WTC11 (cell line): ENCODE measurements around the gene HECW1. TPM values are rescaled to one million over a fixed set of nuclear protein-coding genes. Genes with fewer than 3 reads are reported as not detected.

Experiments
- ATAC-seq: fragments of 200-7000 bp; cut with Tn5 transposase; 2 replicates; pipeline ENCODE4 v1.10.0; 2021; ENCODE audit warnings: mild to moderate bottlenecking, moderate library complexity
- CTCF ChIA-PET: fragments of 300-600 bp; sonication (Branson Sonifier 250); formaldehyde crosslinking; loops from one replicate; lab custom pipeline; 2021; ENCODE audit warnings: antibody characterized with exemption; lab: Charles Lee
- POLR2A ChIA-PET: fragments of 350-600 bp; sonication (Branson Sonifier 250); formaldehyde crosslinking; loops from one replicate; lab custom pipeline; 2021; ENCODE audit warnings: antibody characterized with exemption; lab: Charles Lee
- DNase-seq: peaks from one replicate; pipeline ENCODE4 v3.0.0; 2021; ENCODE audit warnings: low spot score
- H3K27ac Mint-ChIP-seq: 2 replicates; pipeline ENCODE4 v1.8.0; 2021; ENCODE audit warnings: mixed read lengths
- H3K27me3 Mint-ChIP-seq: 2 replicates; pipeline ENCODE4 v1.8.0; 2021; ENCODE audit warnings: low read depth, mild to moderate bottlenecking, moderate library complexity, mixed read lengths
- H3K36me3 Mint-ChIP-seq: 2 replicates; pipeline ENCODE4 v1.8.0; 2021; ENCODE audit warnings: mixed read lengths
- H3K4me1 Mint-ChIP-seq: 2 replicates; pipeline ENCODE4 v1.8.0; 2022; ENCODE audit warnings: mixed read lengths
- H3K4me3 Mint-ChIP-seq: 2 replicates; pipeline ENCODE4 v1.8.0; 2021; ENCODE audit warnings: mild to moderate bottlenecking, moderate library complexity, mixed read lengths
- H3K9me3 Mint-ChIP-seq: 2 replicates; pipeline ENCODE4 v1.8.0; 2021; ENCODE audit warnings: mixed read lengths
- CBFB ChIP-seq: sonication (generic); formaldehyde crosslinking; IDR thresholded peaks from 2 replicates; pipeline ENCODE4 v1.8.1; 2022; ENCODE audit warnings: mild to moderate bottlenecking, low read depth, missing genetic modification reagents
- CTCF ChIP-seq: fragments of 200-600 bp; IDR thresholded peaks from 2 replicates; pipeline ENCODE4 v1.8.0; 2022; ENCODE audit warnings: antibody characterized with exemption
- GRHL2 ChIP-seq: fragments of 250-450 bp; sonication (Bioruptor Pico); IDR thresholded peaks from 2 replicates; pipeline ENCODE4 v1.8.0; 2022; ENCODE audit warnings: mild to moderate bottlenecking, moderate library complexity; ENCODE audit not compliant: insufficient replicate concordance, severe bottlenecking
- JAZF1 ChIP-seq: fragments of 250-450 bp; sonication (Bioruptor Pico); IDR thresholded peaks from 2 replicates; pipeline ENCODE4 v1.9.0; 2021; ENCODE audit warnings: moderate library complexity, mild to moderate bottlenecking, inconsistent platforms
- MAX ChIP-seq: sonication (generic); formaldehyde crosslinking; IDR thresholded peaks from 2 replicates; pipeline ENCODE4 v1.8.0; 2022; ENCODE audit warnings: mild to moderate bottlenecking, missing genetic modification reagents
- NFYB ChIP-seq: sonication (generic); formaldehyde crosslinking; conservative IDR thresholded peaks from 2 replicates; pipeline ENCODE4 v1.8.0; 2022; ENCODE audit warnings: low read depth, missing genetic modification reagents
- PRRX2 ChIP-seq: fragments of 250-450 bp; sonication (Bioruptor Pico); IDR thresholded peaks from 2 replicates; pipeline ENCODE4 v1.8.0; 2021; ENCODE audit warnings: mild to moderate bottlenecking
- SOX15 ChIP-seq: fragments of 250-450 bp; sonication (Bioruptor Pico); IDR thresholded peaks from 2 replicates; pipeline ENCODE4 v1.9.0; 2021; ENCODE audit warnings: mild to moderate bottlenecking
- TEAD4 ChIP-seq: sonication (generic); formaldehyde crosslinking; IDR thresholded peaks from 2 replicates; pipeline ENCODE4 v1.8.0; 2022; ENCODE audit warnings: mild to moderate bottlenecking, missing genetic modification reagents
- USF2 ChIP-seq: sonication (generic); formaldehyde crosslinking; IDR thresholded peaks from 2 replicates; pipeline ENCODE4 v1.8.1; 2023; ENCODE audit warnings: mild to moderate bottlenecking, missing genetic modification reagents, moderate library complexity
- ZBTB43 ChIP-seq: sonication (generic); formaldehyde crosslinking; IDR thresholded peaks from 2 replicates; pipeline ENCODE4 v1.8.1; 2023; ENCODE audit warnings: mild to moderate bottlenecking, missing genetic modification reagents
- ZNF138 ChIP-seq: sonication (generic); formaldehyde crosslinking; conservative IDR thresholded peaks from 2 replicates; pipeline ENCODE4 v1.8.1; 2022; ENCODE audit warnings: mild to moderate bottlenecking, moderate library complexity, missing genetic modification reagents
- ZNF232 ChIP-seq: sonication (generic); formaldehyde crosslinking; IDR thresholded peaks from 2 replicates; pipeline ENCODE4 v1.8.0; 2022; ENCODE audit warnings: mild to moderate bottlenecking, missing genetic modification reagents
- ZNF532 ChIP-seq: fragments of 250-450 bp; sonication (Bioruptor Pico); IDR thresholded peaks from 2 replicates; pipeline ENCODE4 v1.9.0; 2021; ENCODE audit warnings: mild to moderate bottlenecking, borderline replicate concordance
- total RNA-seq: library from RNA; stranded (reverse); gene quantifications from 3 replicates; pipeline ENCODE4 v1.2.3, GENCODE V29; 2021

The HECW1 gene
- total RNA-seq, 1 experiment from 2014 or later = 6.1 TPM

- Mint-ChIP-seq H3K4me3 (no peak overlapping the region), H3K27ac (no peak overlapping the region), H3K9me3 (peaks cover 35% of the 10 kb centered on the region), H3K4me1 (0 out of 2 replicates have a peak, but pooled peaks cover 3% of the 10 kb centered on the region), H3K36me3 (peaks cover 16% of the 10 kb centered on the region), H3K27me3 (no peaks in the 10 kb centered on the region; the same call in 1 of the 2 replicates)
- CTCF ChIA-PET = interaction anchor here (1.7 kb wide), 1 partner anchor 54 kb away, joined by 4 read pairs; no protein-coding TSS in a partner anchor
- POLR2A ChIA-PET = no interaction called here
- DNase-seq (no peak), ATAC-seq (no peak)
- TF ChIP-seq ZNF138 (CRISPR knock-in tag) = no peak
- no peak for TF ChIP-seq TEAD4 (CRISPR knock-in tag)
- no peak for TF ChIP-seq USF2 (CRISPR knock-in tag)
- TF ChIP-seq GRHL2 (CRISPR knock-in tag) = no peak
- no peak for TF ChIP-seq ZNF532 (CRISPR knock-in tag)
- no peak for TF ChIP-seq MAX (CRISPR knock-in tag)
- TF ChIP-seq NFYB (CRISPR knock-in tag) = no peak
- no peak for TF ChIP-seq CTCF
Measured at GRCh38 chr7:43385309-43385680, 272.8 kb downstream of the HECW1 start.

- peaks cover 38% of the 10 kb centered on the region for H3K9me3 Mint-ChIP-seq
- TF ChIP-seq SOX15 (CRISPR knock-in tag) (no peak), CBFB (CRISPR knock-in tag) (no peak), GRHL2 (CRISPR knock-in tag) (no peak), JAZF1 (CRISPR knock-in tag) (no peak), ZNF232 (CRISPR knock-in tag) (no peak), ZBTB43 (CRISPR knock-in tag) (no peak), PRRX2 (CRISPR knock-in tag) (no peak)
- no peaks in the 10 kb centered on the region; the same call in 1 of the 2 replicates for H3K27me3 Mint-ChIP-seq
- CTCF ChIA-PET = interaction anchor here (1.7 kb wide), 1 partner anchor 53 kb away, joined by 4 read pairs; no protein-coding TSS in a partner anchor
- ATAC-seq = no peak
- no peak overlapping the region for H3K27ac Mint-ChIP-seq
- POLR2A ChIA-PET = no interaction called here
- H3K4me3 Mint-ChIP-seq = no peak overlapping the region
- H3K4me1 Mint-ChIP-seq = 0 out of 2 replicates have a peak, but pooled peaks cover 3% of the 10 kb centered on the region
- peaks cover 16% of the 10 kb centered on the region for H3K36me3 Mint-ChIP-seq
- DNase-seq = no peak
Measured at GRCh38 chr7:43385856-43386255, 273.4 kb downstream of the HECW1 start.
